GM12878 (cell line): ENCODE measurements around the gene ZBTB21. TPM values are rescaled to one million over a fixed set of nuclear protein-coding genes. Genes with fewer than 3 reads are reported as not detected.

Experiments used
- CREM ChIP-seq: IDR thresholded peaks from 2 replicates; pipeline ENCODE4 v1.6.1; 2014; ENCODE audit warnings: antibody characterized with exemption, low read depth
- MXI1 ChIP-seq: fragments of 150-350 bp; IDR thresholded peaks from 2 replicates; pipeline ENCODE4 v1.6.1; 2011; ENCODE audit warnings: low read depth, mild to moderate bottlenecking, inconsistent platforms, low read length, improper control_type of control experiment
- RELA ChIP-seq: fragments of 450-650 bp; IDR thresholded peaks from 2 replicates; pipeline ENCODE4 v1.8.0; 2014; ENCODE audit warnings: borderline replicate concordance; ENCODE audit not compliant: partially characterized antibody
- SIN3A ChIP-seq: IDR thresholded peaks from 2 replicates; pipeline ENCODE4 v1.6.1; 2012; ENCODE audit warnings: low read depth, low read length, improper control_type of control experiment
- SRF ChIP-seq, 2 experiments: IDR thresholded peaks; 2 replicates each; pipeline ENCODE4 v1.6.1; 2011; ENCODE audit warnings: low read depth in 2 of 2, low read length in 2 of 2, mild to moderate bottlenecking in 1 of 2, moderate library complexity in 1 of 2
- TAF1 ChIP-seq: IDR thresholded peaks from 2 replicates; pipeline ENCODE4 v1.6.1; 2011; ENCODE audit warnings: mild to moderate bottlenecking, low read depth, low read length, borderline replicate concordance
- TBL1XR1 ChIP-seq: IDR thresholded peaks from 2 replicates; pipeline ENCODE4 v1.6.1; 2012; ENCODE audit warnings: low read depth, low read length, improper control_type of control experiment
- ZNF217 ChIP-seq: fragments of 450-650 bp; IDR thresholded peaks from 2 replicates; pipeline ENCODE4 v1.6.1; 2017; ENCODE audit warnings: antibody characterized with exemption, mild to moderate bottlenecking
- polyA plus RNA-seq, 11 experiments: library from polyadenylated mRNA; depleted of rRNA in 4 of 11; unstranded in 6 of 11; stranded (reverse) in 5 of 11; fragments of >200 nt; fragmentation: Nextera tagmentation in 4 of 11; fragmentation: Illumina TruSeq in 1 of 11; extraction: Ambion mirVana in 4 of 11; extraction: Trizol in 1 of 11; gene quantifications; 1 replicate in 1 of 11; 2 replicates in 10 of 11; pipeline versions ENCODE4 v1.2.1 to v1.2.3, GENCODE V29; 2011 to 2016; ENCODE audit warnings: inconsistent platforms in 2 of 11, missing spikeins in 2 of 11, low read depth in 1 of 11
- total RNA-seq, 4 experiments: library from RNA; depleted of rRNA in 3 of 4; stranded (reverse); fragments of >200 nt in 3 of 4; fragmentation: Illumina TruSeq in 1 of 4; extraction: Trizol in 1 of 4; gene quantifications; 2 replicates each; pipeline versions ENCODE4 v1.2.1 to v1.2.3, GENCODE V29; 2013 to 2021
- TF ChIP-seq, protein P1 (sequence below): fragments of 450-650 bp; IDR thresholded peaks from 2 replicates; pipeline ENCODE4 v1.6.1; 2016; ENCODE audit warnings: mild to moderate bottlenecking, moderate library complexity, borderline replicate concordance

ZBTB21 gene
- total and polyA plus RNA-seq, 10 of the 15 experiments (the other 5 are each of a cell fraction or from before 2014, with no cell fraction given): 1.8 to 21.6 (median 10.6) TPM

DNA sequence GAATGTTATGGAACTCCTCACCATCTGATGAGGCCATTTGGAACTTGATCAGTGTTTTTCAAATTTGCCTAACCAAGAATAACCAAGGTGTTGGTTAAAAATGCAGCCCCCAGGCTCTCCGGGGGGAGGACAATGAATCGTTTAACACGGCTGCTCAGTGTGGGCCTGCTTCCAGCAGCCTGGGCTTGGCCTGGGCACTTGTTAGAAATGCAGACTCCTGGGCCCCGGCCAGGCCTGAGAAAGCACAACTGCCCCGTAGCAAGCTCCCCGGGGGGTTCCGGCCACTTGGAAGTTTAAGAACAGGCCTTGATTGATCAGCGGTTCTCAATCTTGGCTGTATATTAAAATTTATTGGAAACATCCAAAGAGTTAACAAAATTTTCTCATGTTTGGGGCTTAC, 33.5 kb downstream of the ZBTB21 start (continued):
- TF ChIP-seq, protein P1, sequence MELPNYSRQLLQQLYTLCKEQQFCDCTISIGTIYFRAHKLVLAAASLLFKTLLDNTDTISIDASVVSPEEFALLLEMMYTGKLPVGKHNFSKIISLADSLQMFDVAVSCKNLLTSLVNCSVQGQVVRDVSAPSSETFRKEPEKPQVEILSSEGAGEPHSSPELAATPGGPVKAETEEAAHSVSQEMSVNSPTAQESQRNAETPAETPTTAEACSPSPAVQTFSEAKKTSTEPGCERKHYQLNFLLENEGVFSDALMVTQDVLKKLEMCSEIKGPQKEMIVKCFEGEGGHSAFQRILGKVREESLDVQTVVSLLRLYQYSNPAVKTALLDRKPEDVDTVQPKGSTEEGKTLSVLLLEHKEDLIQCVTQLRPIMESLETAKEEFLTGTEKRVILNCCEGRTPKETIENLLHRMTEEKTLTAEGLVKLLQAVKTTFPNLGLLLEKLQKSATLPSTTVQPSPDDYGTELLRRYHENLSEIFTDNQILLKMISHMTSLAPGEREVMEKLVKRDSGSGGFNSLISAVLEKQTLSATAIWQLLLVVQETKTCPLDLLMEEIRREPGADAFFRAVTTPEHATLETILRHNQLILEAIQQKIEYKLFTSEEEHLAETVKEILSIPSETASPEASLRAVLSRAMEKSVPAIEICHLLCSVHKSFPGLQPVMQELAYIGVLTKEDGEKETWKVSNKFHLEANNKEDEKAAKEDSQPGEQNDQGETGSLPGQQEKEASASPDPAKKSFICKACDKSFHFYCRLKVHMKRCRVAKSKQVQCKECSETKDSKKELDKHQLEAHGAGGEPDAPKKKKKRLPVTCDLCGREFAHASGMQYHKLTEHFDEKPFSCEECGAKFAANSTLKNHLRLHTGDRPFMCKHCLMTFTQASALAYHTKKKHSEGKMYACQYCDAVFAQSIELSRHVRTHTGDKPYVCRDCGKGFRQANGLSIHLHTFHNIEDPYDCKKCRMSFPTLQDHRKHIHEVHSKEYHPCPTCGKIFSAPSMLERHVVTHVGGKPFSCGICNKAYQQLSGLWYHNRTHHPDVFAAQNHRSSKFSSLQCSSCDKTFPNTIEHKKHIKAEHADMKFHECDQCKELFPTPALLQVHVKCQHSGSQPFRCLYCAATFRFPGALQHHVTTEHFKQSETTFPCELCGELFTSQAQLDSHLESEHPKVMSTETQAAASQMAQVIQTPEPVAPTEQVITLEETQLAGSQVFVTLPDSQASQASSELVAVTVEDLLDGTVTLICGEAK: no peak
- TF ChIP-seq SRF (IDR thresholded peaks at IDR 0.05; ENCODE audit: low read depth in 2 of 2, low read length in 2 of 2): no peak
- no peak for TF ChIP-seq RELA
- TF ChIP-seq ZNF217: no peak
- TF ChIP-seq MXI1: no peak
- TF ChIP-seq TAF1: no peak
- TF ChIP-seq TBL1XR1: no peak
- TF ChIP-seq CREM: no peak
- no peak for TF ChIP-seq SIN3A
- TF ChIP-seq, all 136 proteins: peak for 0
